Right atrium auricular region (tissue), 2 donors: Measurements from ENCODE around the gene APIP. TPM values are rescaled to one million over a fixed set of nuclear protein-coding genes. Genes with fewer than 3 reads are reported as not detected.
A peak's percentile ranks its signal among the peaks of the same experiment; 100 is the strongest.

Source experiments
- DNase-seq: peaks from one replicate; pipeline ENCODE4 v3.0.0-alpha.2; 2019; ENCODE audit warnings: low spot score
- H3K27ac ChIP-seq, 2 donors: fragments of 200-600 bp; sonication (generic); 1 replicate in 1 of 2; 2 replicates in 1 of 2; pipeline ENCODE4 v1.5.1; 2016 to 2019
- H3K27me3 ChIP-seq, 2 donors: fragments of 200-600 bp; sonication (generic); one replicate each; pipeline versions ENCODE4 v1.5.1 to v1.6.0; 2017 to 2019
- H3K36me3 ChIP-seq: fragments of 200-600 bp; sonication (generic); one replicate; pipeline ENCODE4 v1.5.1; 2016
- H3K4me1 ChIP-seq, 2 donors: fragments of 200-600 bp; sonication (generic); one replicate each; pipeline versions ENCODE4 v1.5.1 to v1.6.0; 2017 to 2019
- H3K4me3 ChIP-seq, 2 donors: fragments of 200-600 bp; sonication (generic); 1 replicate in 1 of 2; 2 replicates in 1 of 2; pipeline ENCODE4 v1.5.1; 2017 to 2019; ENCODE audit warnings: mild to moderate bottlenecking in 1 of 2, moderate library complexity in 1 of 2
- H3K9me3 ChIP-seq, 2 donors: fragments of 200-600 bp; sonication (generic); one replicate each; pipeline ENCODE4 v1.5.1; 2019
- total RNA-seq, 2 donors: library from RNA; depleted of rRNA; stranded (reverse); fragments of >200 nt; gene quantifications; one replicate each; pipeline ENCODE4 v1.1.0, GENCODE V29; 2016
- TF ChIP-seq, protein P1 (sequence below), 2 donors: fragments of 200-600 bp; sonication (generic); IDR thresholded peaks; one replicate each; pipeline ENCODE4 v1.5.1; 2019; ENCODE audit warnings: antibody characterized with exemption in 2 of 2

APIP gene
- total RNA-seq, 2 donors from 2014 or later: 19.1 to 20.7 TPM

DNA sequence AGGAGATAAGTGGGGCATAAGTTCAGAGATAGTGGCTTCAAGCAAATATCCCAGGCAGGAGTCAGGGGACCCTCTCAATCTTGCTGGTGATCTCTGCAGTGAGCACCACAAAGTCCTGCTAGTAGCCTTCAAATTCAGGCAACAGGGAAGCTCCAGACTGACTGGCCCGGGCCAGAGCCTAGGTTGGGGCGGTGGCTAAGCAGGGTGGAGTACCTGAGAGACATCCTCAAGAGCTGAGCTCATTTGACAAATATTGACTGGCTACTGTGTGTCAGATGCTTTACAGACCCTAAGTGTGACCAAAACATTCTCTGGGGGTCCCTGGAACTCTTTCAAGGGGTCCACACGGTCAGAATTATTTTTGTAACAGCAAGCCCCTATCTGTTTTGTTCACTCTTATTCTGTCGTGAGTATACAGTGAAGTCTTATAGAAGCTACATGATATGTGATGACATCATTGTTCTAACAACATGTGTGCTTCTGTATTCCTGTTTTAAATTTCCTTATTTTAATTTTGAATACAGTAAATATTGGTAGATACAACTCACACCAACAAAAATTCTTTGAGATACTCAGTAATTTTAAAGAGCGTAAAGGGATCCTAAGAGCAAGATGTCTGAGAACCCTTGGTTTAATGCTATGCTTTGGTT is 71.6 kb downstream of the APIP start:
- no peaks in the 10 kb centered on the region for H3K4me1 ChIP-seq
- H3K27me3 ChIP-seq: no peaks in the 10 kb centered on the region
- no peaks in the 10 kb centered on the region for H3K9me3 ChIP-seq
- no peak overlapping the region for H3K4me3 ChIP-seq
- TF ChIP-seq, protein P1, sequence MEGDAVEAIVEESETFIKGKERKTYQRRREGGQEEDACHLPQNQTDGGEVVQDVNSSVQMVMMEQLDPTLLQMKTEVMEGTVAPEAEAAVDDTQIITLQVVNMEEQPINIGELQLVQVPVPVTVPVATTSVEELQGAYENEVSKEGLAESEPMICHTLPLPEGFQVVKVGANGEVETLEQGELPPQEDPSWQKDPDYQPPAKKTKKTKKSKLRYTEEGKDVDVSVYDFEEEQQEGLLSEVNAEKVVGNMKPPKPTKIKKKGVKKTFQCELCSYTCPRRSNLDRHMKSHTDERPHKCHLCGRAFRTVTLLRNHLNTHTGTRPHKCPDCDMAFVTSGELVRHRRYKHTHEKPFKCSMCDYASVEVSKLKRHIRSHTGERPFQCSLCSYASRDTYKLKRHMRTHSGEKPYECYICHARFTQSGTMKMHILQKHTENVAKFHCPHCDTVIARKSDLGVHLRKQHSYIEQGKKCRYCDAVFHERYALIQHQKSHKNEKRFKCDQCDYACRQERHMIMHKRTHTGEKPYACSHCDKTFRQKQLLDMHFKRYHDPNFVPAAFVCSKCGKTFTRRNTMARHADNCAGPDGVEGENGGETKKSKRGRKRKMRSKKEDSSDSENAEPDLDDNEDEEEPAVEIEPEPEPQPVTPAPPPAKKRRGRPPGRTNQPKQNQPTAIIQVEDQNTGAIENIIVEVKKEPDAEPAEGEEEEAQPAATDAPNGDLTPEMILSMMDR (IDR thresholded peaks at IDR 0.05): no peak
- H3K27ac ChIP-seq: no peak overlapping the region
- peak; percentile 40 for DNase-seq
- H3K36me3 ChIP-seq: no peaks in the 10 kb centered on the region

DNA sequence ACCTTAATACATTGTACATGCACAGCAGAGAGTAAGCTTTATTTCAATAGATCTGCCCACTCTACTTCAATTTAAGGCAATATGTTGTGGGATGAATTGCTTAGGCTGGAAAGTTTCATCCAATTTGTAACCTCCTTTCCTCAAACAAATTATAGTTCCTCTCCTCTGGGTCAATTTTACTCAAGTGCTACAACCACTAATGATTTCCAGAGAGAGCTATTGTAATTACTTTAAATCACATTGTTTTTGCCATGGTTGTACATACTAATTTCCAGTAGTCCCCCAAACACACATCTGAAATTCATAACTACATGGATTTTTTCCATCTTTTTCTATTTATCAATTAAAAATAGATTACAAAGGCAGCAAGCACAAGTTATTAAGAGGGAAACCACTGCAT is 72.9 kb downstream of the APIP start:
- TF ChIP-seq, protein P1 (IDR thresholded peaks at IDR 0.05): no peak
- Histone ChIP-seq H3K4me3 (no peak overlapping the region), H3K36me3 (no peaks in the 10 kb centered on the region), H3K27me3 (no peaks in the 10 kb centered on the region), H3K4me1 (no peaks in the 10 kb centered on the region), H3K9me3 (no peaks in the 10 kb centered on the region), H3K27ac (no peak overlapping the region)
- DNase-seq: no peak

DNA sequence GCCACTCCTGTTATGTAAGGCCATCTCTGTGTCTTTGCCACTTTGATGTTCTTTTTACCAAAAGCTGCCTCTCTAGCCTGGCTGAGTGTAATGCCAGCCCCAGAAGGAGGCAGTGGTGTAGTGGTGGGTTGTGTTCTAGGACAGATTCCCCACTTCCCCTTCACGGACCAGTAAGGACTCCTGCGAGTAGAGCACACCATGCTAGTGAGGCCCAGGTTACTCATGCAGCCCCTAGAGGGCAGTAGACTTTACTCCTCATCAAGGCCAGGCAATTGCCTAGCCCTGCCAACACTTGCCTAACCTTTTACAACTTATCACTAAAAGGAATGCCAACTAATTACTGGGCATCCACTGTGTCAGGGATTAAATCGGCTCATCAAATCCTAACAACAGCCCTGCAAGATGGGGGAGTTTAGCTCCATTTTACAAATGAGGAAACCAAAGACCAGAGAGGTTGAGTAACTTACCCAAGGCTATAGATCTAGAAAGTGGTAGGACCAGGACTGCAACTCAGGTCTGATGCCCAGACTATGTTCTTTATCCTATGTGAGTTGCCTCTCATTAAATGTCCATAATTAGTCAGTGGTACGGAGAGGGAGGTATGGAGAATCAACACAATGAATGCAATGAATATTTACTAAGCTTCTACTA is 75.3 kb downstream of the APIP start:
- no peak overlapping the region for H3K4me3 ChIP-seq
- TF ChIP-seq, protein P1 (IDR thresholded peaks at IDR 0.05): peak in 1 of 2 donors; percentile 40
- DNase-seq: no peak
- no peak overlapping the region for H3K27ac ChIP-seq
- H3K36me3 ChIP-seq: no peaks in the 10 kb centered on the region
- H3K4me1 ChIP-seq: no peaks in the 10 kb centered on the region
- no peaks in the 10 kb centered on the region for H3K9me3 ChIP-seq
- H3K27me3 ChIP-seq: no peaks in the 10 kb centered on the region

DNA sequence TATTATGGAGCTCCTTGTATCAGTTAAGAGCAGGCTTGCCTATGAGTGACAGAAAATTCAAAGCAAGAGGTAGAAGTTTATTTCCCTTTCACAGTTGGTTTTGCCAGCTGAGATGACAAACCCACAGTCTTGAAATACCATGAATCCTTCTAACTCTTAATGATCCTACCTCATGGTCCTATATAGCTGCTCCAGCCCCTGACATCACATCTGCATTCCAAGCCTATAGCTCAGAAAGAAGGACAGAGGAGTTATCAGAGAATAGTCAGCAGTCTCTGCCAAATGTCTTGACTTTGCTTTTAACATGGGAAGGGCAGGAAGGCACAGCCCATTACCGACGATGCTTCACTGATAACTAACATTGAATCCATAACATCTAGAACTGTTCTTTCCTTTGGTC is 76.2 kb downstream of the APIP start:
- no peaks in the 10 kb centered on the region for H3K27me3 ChIP-seq
- TF ChIP-seq, protein P1 (IDR thresholded peaks at IDR 0.05): no peak
- H3K4me3 ChIP-seq: no peak overlapping the region
- no peak for DNase-seq
- H3K4me1 ChIP-seq: no peaks in the 10 kb centered on the region
- H3K9me3 ChIP-seq: no peaks in the 10 kb centered on the region
- H3K36me3 ChIP-seq: no peaks in the 10 kb centered on the region
- no peak overlapping the region for H3K27ac ChIP-seq

DNA sequence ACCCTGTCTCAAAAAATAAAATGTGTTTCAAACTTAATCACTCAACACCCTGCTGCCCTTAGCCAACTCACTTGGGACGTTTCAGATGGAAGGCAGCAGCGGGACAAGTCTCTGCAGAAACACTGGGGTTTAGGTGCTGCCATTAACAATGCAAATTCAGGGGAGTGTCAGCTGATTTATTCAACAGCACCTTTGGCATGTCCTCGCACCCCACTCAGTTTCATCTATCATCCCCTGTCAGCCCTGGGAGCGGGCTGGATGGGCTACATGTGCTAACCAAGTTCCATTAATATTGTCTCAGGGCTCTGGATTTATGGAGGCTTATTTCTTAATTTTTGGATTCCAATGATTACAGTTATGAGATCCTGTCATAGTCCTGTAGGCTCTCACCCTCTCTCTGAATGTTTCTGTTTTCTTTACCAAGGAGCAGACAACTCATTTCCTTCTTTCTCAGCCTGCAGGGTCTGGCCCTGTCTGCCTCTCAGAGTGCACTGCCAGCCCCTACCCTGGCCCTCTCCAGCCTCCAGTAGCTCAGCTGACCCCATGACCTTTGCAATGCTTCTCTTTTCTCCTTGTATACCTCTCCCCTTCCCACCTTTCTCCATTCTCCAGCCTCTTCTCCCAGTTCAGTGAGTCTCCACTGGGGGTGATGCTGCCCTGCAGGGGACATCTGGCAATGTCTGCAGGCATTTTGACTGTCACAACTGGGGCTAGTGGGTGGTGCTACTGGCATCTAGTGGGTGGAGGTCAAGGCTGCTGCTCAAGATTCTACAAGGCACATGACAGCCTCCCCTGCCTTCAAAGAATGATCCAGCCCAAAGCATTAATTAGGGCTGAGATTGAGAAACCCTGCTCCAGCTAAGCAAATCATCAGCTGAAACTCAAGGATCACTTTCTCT is 79.0 kb downstream of the APIP start:
- H3K4me1 ChIP-seq: no peaks in the 10 kb centered on the region
- no peaks in the 10 kb centered on the region for H3K9me3 ChIP-seq
- DNase-seq: no peak
- no peaks in the 10 kb centered on the region for H3K36me3 ChIP-seq
- TF ChIP-seq, protein P1 (IDR thresholded peaks at IDR 0.05): no peak
- no peak overlapping the region for H3K27ac ChIP-seq
- no peak overlapping the region for H3K4me3 ChIP-seq
- H3K27me3 ChIP-seq: no peaks in the 10 kb centered on the region
